GOT3 (cell line): ENCODE measurements around the gene AFAP1.

Experiments used
- DNase-seq: peaks from one replicate; lab custom pipeline; 2025; ENCODE audit warnings: mixed read lengths; lab: John Stamatoyannopoulos, UW

AFAP1 gene

DNA sequence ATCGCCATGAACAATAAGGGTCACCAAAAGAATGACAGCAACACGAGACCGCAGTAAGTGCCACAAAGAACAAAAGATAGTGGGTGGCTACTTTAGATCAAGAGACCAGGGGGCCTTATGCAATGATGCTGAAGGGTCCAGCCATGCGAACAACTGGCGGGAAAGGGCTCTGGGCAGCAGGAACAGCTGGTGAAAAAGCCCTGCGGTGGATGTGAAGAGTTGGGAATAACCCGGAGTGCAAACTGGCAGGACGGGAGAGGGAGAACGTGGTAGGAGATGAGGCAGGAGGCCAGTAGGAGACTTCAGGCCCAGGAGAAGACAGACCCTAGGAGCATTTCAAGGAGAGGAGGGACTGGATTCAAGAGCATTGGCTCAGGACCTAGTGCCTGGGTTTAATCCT lies 120.2 kb downstream of the AFAP1 start:
- no peak for DNase-seq

DNA sequence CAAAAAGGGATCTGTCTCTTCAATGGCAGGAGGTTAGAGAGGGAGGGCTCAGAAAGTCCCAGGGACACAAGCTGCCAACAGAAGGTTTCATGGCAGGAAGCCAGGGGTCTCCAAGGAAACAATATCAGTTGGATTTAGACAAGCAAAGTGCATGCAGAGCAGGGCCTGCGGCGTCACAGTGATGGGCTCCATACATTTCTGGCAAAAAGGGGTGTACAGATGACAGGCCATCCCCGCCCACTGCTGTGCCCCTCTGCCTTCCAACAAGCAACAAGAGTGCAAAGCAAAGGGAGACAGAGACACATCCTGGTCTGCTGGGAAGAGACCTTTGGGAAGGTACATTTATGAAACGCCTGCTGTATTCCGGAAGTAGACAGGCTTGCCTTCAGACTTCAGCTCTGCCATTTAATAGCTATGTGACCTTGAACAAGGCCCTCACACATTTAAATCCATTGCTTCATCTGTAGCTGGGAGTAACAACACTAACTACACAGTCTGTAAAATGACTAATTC lies 121.2 kb downstream of the AFAP1 start:
- no peak for DNase-seq

DNA sequence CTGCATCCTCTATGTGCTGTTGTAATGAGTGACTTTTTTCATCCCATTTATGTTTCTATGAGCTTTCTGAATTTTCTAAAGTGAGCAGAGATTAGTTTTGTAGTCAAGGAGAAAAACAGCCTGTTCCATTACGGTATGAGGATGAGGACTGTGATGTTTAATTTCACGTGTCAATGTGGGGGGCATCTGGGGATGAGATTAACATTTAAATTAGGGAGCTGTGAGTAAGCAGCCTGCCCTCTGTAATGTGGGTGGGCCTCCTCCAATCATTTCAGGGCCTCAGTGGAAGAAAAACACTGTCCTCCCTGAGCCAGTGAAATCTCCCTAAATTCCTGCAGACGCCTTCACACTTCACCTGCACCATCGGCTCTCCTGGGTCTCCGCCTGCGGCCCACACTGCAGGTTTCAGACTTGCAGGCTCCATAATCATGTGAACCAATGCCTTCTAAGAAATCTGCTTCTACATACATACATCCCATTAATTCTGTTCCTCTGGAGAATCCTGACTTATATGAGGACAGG lies 121.7 kb downstream of the AFAP1 start:
- no peak for DNase-seq

DNA sequence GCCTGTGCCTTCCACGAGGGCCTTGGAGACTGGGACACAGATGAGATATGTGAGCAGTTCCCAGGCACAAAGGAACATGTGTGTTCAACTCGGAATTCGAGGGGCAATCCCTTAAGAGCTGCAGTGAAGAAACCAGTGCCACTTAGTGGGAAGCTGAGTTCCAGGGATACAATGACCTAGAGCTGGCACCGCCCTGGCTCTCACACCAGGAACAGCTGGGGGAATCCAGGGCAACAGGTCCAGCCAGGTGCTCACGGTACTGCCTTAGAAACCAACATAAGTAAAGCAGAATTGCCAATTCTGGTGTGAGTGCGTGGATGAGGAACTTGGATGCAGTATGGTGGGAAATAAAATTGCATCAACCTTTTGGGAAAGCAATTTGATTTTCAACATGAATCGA lies 122.9 kb downstream of the AFAP1 start:
- DNase-seq, result no peak

DNA sequence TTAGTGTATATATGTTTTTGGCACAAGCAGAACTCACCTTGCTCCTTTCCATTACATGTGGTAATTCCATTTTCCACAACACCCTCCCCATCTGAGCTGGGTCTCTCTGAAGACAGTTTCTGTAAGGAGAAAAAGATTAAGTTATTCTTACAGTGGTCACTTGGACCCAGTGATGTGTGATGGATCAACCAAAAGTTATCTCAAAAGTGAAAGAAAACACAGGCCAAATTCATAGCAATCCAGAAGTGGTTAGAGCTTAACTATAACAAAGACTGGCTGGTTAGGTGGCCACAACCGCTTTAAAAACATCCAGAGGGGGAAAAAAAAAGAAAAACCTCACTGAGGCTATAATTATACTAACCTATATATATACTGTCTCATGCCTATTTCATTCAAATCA lies 123.7 kb downstream of the AFAP1 start:
- DNase-seq, result no peak

DNA sequence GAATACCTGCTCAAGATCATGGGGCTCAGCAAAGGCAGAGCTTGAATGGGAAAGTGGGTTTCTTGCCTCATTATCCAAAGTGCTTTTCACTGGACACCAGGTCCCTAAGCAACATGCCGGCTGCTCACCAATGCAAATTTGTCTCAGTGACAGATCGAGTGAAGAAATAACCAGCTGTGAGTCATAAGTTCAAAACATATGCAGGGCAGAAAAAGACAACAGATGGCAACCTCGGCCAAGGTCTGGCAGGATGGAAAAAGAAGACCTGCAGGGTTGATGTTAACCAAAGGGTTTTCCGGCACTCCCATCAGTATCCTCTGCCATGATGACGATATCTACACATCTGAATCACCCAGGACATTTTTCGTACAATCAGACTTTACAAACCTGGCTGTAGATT lies 124.1 kb downstream of the AFAP1 start:
- DNase-seq, result no peak

DNA sequence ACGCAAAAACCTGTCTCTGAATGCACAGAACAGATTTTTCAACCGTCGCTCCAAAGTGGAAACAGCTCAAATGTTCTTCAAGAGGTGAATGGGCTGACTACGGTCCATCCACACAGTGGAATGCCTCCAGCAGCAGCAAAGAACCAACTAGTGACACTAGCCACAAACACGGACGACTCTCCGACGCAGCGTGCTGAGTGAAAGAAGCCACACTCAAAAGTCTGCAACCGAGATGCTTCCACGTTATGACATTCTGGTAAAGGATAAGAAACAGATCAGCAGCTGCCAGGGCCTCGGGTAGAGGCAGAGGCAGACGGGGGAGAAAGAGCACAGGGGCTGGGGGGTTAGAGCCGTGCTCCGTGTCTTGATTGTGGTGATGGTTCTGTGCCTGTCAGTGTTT lies 125.2 kb downstream of the AFAP1 start:
- no peak for DNase-seq

DNA sequence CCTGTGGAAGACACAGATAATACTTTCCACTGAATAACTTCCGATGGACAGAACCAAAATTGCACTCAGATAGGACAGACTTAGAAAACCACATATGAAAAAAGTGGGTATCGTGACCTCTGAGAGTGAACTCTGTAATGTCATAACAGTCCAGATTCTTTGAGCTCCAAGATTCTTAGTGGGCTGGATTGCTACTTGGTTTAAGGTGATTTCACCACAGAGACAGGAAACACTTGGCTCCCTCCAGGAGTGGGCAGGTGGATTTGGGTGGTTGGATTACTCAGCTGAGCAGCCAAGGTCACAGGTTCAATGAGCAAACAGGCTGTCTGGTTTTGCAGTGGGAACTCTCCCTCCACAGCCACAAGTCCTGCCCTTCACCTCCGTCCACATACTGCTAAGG lies 126.0 kb downstream of the AFAP1 start:
- no peak for DNase-seq

DNA sequence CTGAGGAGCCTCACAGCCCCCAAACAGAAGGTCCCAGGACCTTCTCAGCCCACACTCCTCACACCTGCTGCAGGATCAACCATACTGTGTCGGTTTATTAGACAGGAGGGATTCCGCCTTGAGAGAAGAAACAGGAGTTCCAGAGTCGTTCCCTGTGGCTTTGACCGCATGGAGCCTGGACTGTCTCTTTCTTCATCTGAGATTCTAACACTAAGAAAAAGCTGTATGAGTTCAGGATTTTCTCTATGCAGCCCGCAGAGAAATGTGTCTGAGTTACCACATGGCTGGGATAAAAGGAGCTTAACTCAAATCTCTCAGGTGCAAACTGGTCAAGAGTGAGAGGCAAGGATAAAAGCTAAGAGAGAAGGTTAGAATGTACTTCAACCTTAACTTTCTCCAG lies 126.7 kb downstream of the AFAP1 start:
- no peak for DNase-seq

DNA sequence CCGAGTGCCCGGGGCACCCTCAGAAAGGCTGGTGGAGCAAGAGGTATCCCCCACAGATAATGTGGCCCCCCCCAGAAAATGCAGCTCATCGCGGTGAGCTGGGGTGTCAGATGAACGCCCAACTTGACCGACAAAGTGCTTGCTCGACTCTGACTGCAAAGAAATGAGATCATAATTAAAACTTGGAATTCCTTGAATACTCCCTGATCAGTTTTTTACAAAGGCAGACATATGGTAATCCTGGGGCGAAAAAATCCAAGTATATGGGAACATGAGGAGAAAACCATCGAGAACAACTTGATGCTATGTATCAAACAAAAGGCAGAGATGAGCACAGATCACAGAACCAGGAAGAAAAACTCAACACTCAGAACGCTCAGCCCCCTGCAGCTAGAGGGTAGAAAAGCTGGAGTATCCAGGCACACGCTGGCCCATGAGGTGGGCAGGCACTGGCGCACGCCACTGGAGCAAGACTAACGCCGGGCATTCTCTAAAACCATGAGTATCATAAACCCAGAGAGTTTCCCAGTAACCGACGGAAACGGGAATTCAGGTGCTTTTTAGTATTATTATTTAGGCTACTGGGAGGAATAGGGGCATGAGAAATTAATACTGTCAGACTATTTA lies 127.3 kb downstream of the AFAP1 start:
- no peak for DNase-seq

DNA sequence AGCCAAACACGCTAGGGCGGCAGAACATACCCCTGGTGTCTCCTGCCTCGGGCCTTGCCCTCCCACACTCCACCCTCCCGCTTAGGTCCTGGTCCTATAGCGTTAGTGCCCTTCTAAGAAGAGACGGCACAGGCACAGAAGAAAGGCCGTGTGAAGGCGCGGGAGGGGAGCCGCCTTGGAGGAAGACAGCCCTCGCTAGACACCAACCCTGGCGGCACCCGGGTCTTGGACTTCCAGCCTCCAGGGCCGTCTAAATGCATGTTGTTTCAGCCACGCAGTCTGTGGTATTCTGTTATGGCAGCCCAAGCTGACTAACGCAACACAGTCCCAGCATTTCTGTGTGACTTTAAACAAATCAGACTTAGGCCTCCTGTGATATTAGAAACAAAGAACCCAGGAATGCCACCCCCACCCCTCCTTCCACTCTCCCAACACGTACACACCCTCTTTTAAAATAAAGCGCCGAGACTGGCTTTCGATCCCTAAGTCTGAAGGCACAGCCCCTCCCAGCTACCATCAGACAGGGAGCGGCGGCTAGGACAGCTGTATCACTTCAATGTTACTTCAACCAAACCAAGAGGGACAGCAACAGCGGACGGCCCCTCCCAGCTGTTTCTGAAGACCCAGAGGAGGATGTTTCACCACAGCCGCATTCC lies 128.0 kb downstream of the AFAP1 start:
- no peak for DNase-seq

DNA sequence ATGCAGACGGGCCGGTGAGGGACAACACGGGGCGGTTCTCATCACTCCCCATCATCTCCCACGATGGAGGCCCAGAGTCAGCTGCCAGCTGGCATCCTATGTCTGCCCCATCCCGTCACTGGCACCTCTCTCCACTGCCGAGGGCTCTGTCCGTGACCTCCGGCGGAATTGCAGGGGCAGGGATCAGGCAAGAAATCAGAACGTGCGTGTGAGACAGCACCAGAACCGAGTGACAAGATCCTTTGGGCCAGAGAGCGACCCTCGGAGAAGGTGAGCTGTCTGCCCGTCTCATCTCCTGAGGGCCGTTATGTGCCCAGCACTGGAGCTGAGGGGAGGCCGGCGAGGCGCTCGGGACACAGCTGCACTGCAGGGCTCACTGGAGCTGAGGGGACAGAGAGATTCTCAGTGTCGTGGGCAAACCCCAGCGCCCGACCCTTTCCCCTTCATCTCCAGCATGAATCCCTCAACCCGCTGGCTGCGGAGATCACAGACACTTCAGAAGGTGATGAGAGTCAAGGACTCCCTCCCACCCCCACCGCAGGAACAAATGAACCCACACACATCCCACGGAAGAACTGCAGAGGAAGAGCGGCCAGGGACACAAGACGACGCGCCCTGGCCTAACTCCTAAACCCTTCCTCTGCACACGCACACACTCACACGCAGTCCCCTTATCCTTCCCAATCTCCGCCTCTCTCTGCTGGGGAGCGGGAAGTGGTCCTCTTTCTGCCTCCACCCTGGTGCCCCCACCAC lies 128.7 kb downstream of the AFAP1 start:
- no peak for DNase-seq

DNA sequence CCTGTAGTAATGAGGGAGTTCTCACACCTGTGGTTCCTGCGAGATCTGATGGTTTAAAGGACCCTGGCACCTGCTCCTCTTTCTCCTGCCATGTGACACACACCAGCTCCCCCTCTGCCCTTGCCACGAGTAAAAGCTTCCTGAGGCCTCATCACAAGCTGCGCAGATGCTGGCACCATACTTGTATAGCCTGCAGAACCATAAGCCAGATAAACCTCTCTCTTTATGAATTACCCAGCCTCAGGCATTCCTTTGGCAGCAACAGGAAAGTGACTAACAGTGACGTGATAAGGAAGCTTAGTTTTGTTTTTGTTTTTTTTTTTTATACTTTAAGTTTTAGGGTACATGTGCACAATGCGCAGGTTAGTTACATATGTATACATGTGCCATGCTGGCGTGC lies 130.9 kb downstream of the AFAP1 start:
- no peak for DNase-seq

DNA sequence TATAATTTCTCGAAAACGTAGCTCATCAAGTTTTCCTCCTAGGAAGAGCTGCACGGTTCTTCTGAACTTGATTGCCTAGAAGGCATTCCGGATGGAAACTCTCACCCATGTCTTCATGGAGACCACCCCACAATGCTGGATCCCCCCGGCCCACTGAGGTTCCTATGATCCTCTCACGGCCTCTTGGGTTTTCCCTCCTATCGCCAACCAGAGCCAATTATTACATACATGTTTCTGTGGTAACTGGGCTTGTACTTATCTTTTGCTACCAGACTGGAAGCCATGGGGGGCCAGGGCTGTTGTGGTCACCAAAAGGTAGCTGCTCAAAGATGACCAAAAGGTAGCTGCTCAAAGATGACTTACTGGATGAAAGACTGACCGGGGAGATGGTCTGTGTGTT lies 131.5 kb downstream of the AFAP1 start:
- no peak for DNase-seq

DNA sequence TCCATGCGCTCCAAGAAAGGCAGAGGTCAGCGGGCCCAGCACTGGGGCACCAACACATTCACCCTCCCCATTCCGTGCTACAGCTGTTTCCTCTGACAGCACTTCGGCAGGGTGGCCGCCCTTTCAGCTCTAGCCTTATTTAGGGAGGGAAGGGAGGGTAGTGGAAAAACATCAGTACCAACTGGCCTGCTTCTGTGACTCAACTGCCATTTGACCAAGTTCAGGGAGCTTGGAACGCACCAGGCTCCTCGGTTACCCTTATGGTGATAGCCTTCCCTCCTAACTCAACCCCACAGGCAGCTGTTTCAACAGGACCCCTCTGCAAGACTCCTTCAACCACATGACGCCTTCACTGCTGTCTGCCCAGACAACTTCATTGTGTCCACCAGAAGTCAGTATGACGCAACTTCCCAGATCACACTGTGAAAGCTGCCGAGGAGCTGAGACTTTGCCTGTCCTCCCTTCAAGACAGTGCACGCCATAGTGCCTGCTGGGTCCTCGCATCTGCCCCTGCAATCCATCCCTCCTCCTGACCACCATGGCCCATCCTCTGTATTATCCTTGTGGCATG lies 132.2 kb downstream of the AFAP1 start:
- DNase-seq, result no peak

DNA sequence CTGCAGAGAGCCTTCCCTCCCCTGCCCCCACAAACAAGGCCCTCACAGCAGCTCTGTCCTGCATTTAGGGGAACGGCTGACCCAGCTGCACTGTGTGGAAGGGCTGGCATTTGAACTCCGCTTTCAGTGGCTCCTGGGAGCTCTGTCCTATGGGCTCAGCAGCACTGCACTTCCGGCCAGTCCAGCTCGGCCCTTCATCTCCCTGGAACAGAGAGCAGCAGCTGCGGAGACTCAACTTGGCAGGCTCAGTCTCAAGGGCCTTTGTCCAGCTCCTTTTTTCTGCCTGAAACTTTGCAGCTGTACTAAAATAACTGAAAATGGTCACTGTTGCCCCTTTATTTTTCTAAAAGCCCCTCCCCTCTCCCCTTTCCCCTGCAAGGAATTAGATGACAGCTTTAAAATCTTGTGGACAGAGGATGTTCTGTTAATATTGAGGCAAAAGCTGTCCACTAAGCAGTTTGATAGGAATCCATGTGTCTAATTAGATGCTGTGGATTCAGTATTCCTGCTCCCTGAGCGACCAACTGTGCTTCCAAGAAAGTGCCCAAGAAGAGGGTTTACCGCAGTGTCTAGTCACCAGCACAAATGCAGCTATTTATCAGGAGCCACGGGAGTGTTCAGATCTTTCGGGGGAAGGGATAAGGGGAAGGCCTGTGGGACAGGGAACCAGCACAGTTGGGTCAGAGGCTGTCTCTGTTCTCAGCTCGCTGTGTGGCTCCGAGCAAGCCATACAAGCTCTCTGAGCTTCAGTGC lies 133.1 kb downstream of the AFAP1 start:
- no peak for DNase-seq

DNA sequence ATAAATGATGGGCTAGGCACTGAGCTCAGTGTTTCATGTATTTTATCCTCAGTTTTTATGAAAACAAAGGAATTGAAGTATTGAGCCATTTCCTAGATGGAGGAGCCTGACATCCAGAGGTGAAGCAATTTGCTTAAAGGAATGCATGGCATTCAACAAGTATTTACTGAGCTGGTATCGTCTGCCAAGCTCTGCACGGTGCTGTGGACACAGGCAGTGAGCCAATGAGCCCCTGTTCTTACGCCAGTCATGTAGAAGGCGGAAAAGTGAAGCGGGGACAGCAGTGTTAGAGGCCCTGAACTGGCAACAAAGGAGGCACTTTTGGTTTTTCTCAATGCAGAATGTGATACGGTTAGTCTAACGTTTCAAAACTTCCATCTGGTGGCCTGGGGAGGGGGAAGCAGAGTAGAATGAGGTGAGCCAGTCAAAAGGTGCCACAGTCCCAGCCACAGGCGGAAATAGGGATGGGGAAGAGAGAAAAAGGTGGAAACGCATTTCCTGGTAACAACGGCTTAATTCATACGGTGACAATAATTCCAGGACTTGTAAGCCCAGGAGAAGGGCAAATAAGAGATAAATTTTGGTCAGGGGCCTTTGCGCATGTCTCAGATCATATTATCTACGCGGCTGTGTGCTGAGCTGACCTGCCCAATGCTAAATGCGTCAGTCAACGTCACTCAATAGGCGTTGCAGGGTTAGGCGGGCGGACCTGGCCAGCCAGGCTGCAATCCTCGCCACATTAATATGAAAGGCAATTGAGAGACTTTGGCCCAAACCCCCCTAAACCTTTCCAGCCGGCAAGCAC lies 133.9 kb downstream of the AFAP1 start:
- no peak for DNase-seq

DNA sequence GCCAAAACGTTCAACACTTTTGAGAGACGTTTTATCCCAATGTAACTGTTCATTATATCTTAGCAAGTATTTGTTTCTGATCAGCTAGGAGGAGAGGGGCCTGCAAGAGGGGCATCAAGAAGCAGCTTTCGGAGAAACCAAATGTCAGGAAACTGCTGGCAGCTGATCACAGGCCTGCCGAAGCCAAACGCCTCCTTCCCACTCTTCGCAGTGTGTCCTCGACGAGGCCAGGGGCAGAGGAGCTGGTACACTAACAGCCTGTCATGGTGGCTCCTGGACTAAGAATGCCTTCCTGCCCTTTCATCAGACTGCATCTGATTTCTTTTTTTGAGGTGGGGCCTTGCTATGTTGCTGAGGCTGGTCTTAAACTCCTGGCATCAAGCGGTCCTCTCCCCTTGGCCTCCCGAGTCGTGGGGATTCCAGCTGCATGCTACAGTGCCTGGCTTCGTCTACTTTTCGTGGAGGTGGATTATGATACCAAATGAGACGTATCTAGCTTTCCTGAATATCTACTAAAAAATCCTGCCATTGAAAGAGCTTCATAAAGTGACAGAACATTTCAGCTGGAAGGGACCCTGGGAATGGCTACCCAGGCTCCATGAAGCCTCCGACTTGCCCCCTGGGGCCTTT lies 134.8 kb downstream of the AFAP1 start:
- DNase-seq, result no peak

DNA sequence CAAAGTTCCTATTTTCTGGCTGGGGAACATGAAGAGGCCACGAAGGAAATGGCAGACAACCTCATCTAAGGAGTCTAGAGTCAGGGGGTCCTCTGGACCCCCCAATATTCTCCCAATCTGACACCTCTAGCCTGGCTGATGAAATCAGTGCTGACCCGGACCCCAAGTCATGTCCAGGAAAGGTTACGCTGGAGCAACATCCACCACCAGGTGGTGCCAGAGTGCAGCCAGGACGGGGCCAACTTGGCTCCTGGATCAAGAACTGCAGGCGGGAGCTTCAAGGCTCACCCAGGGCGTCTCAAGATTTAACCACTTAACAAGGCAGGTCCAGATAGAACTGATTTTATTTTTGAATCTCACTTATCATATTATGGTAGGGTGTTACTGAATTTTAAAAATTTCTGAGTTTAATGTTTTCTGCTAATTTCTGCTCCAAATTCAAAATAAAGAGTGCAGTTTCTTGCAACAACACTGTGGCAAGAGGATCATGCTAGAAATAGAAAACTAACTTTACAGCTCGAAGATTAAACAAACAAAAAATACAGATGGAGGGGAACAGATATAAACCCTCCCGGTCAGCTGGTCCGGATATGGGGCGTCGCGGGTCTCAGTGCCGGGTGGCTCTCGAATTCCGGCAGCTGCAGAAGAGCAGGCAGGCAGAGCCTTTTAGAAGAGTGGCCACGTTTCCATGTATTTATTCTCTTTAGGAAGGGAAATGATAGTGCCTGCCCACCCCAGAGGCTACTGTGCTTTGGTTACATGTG lies 135.5 kb downstream of the AFAP1 start:
- peak; percentile 28 for DNase-seq

DNA sequence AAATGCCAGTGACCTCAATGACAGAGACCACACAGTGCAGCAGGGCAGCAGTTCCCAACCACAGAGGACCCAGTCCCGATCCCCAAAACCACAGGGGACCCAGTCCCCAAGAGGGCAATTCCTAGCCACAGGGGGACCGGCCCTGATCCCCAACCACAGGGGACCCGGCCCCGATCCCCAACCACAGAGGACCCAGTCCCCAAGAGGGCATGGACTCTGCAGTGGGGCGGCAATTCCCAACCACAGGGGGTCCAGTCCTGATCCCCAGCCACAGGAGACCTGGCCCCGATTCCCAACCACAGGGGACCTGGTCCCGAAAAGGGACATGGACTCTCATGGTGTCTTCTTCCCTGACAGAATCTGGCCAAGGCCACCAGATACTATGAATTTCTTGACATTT lies 136.3 kb downstream of the AFAP1 start:
- no peak for DNase-seq
